Neural crest cell (in vitro differentiated cells): ENCODE results near the gene SEMA3E. TPM values are rescaled to one million over a fixed set of nuclear protein-coding genes. Genes with fewer than 3 reads are reported as not detected.

Source experiments
- DNase-seq: peaks from one replicate; pipeline ENCODE4 v3.0.0; 2021; ENCODE audit warnings: low read depth, mixed read lengths, low spot score
- H3K27ac Mint-ChIP-seq: one replicate; pipeline ENCODE4 v1.8.0; 2021; ENCODE audit warnings: mild to moderate bottlenecking, mixed read lengths; ENCODE audit not compliant: unreplicated experiment
- H3K27me3 Mint-ChIP-seq: 2 replicates; pipeline ENCODE4 v1.8.0; 2021; ENCODE audit warnings: low read depth, mild to moderate bottlenecking, mixed read lengths
- H3K36me3 Mint-ChIP-seq: 2 replicates; pipeline ENCODE4 v1.8.0; 2021; ENCODE audit warnings: low read depth, mild to moderate bottlenecking, mixed read lengths
- H3K4me1 Mint-ChIP-seq: 2 replicates; pipeline ENCODE4 v1.8.0; 2021; ENCODE audit warnings: mixed read lengths
- H3K4me3 Mint-ChIP-seq: one replicate; pipeline ENCODE4 v1.8.0; 2021; ENCODE audit warnings: mild to moderate bottlenecking, mixed read lengths
- H3K9me3 Mint-ChIP-seq: 2 replicates; pipeline ENCODE4 v1.8.0; 2021; ENCODE audit warnings: mixed read lengths
- total RNA-seq: library from RNA; stranded (reverse); gene quantifications from 2 replicates; pipeline ENCODE4 v1.2.1, GENCODE V29; 2021
- TF ChIP-seq, protein P1 (sequence below): fragments of 200-600 bp; sonication (generic); conservative IDR thresholded peaks from 2 replicates; pipeline ENCODE4 v1.5.0; 2021; ENCODE audit warnings: antibody characterized with exemption, mild to moderate bottlenecking

Gene SEMA3E
- total RNA-seq, 1 donor from 2014 or later = 0.09 TPM

DNA sequence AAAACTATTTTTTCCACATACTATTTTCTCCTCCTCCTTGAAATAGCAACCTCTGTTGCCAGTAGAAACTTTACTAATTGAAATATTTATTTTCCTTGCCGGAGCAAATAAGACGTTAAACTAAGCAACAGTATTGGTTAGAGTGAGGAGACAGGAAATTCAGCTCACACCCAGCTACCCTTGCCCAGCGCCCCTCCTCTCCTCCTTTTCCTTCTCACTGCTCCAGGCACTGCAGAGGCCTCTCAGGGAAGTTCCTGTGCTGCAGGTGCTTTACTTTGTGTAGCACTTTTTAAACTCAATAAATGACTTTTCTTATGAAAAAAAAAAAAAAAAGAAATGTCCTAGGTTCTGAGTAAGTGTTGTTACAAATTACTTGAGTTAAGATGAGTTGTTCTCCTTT lies 134.0 kb downstream of the SEMA3E start:
- DNase-seq = no peak

DNA sequence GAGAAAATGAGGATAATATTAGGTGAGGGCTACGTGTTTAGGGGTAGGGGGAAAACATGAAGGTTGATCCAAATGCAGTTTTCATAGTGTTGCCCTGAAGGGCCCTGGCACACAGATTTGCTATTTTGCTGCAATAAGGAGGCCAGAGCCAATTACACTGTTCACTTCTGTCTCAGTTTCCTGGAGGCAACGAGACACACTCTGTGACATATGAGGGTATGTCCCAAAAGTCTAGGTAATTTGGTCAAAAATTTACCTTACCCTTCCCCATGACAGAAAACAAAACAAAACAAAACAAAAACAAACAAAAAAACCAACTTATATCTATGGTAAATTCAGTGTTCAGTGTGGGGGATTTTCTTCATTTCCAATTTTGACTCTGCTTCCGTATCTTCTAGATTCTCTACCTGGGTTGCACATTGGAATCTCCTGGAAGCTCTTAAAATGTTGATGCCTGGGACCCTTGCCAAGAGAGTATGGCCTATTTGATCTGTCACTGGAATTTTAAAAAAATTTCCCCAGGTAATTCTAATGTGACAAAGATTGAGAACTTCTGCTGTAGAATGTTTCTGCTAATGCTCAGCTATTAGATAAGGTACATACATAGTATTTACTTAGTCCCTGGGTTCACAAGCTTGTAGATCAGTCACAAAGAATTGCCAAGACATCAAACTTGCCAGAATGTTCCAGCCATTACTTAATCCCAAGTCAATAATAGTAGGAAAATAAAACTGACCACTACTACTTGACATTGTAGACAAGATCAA lies 139.5 kb downstream of the SEMA3E start:
- no peaks in the 10 kb centered on the region for H3K27me3 Mint-ChIP-seq
- TF ChIP-seq, protein P1, sequence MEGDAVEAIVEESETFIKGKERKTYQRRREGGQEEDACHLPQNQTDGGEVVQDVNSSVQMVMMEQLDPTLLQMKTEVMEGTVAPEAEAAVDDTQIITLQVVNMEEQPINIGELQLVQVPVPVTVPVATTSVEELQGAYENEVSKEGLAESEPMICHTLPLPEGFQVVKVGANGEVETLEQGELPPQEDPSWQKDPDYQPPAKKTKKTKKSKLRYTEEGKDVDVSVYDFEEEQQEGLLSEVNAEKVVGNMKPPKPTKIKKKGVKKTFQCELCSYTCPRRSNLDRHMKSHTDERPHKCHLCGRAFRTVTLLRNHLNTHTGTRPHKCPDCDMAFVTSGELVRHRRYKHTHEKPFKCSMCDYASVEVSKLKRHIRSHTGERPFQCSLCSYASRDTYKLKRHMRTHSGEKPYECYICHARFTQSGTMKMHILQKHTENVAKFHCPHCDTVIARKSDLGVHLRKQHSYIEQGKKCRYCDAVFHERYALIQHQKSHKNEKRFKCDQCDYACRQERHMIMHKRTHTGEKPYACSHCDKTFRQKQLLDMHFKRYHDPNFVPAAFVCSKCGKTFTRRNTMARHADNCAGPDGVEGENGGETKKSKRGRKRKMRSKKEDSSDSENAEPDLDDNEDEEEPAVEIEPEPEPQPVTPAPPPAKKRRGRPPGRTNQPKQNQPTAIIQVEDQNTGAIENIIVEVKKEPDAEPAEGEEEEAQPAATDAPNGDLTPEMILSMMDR = no peak

More for the DNA sequence above, 134.0 kb downstream of the SEMA3E start:
- H3K4me1 Mint-ChIP-seq = peaks cover 9% of the 10 kb centered on the region
- H3K36me3 Mint-ChIP-seq = no peaks in the 10 kb centered on the region
- no peaks in the 10 kb centered on the region for H3K27me3 Mint-ChIP-seq
- TF ChIP-seq, protein P1 = no peak
- no peak overlapping the region for H3K27ac Mint-ChIP-seq
- peaks cover 4% of the 10 kb centered on the region for H3K9me3 Mint-ChIP-seq
- no peak overlapping the region for H3K4me3 Mint-ChIP-seq

DNA sequence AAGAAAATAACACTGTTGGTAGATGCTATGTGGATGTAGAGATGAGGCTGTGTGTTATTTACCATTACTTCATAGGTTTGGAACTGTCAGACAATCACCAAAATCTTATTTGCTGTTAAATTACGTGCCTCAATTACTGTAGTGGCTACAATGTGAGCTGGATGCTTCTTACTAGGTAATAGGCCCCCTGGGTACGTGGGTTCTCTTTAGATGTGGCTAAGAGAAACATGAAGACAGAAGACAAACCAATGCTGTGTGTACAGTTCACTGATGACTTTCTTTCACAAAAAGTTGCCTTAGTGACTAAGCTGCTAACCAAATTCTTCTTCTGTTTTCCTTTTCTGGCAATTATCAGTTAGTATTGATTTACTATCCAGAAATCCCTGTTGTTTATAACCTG lies 144.6 kb downstream of the SEMA3E start:
- no peak overlapping the region for H3K27ac Mint-ChIP-seq
- no peaks in the 10 kb centered on the region for H3K4me1 Mint-ChIP-seq
- no peaks in the 10 kb centered on the region for H3K36me3 Mint-ChIP-seq
- no peak overlapping the region for H3K4me3 Mint-ChIP-seq
- H3K9me3 Mint-ChIP-seq = no peaks in the 10 kb centered on the region
- TF ChIP-seq, protein P1 = no peak
- H3K27me3 Mint-ChIP-seq = no peaks in the 10 kb centered on the region
- no peak for DNase-seq

More for the DNA sequence above, 139.5 kb downstream of the SEMA3E start:
- no peak for DNase-seq
- no peak overlapping the region for H3K4me3 Mint-ChIP-seq
- H3K9me3 Mint-ChIP-seq = peaks cover 4% of the 10 kb centered on the region
- no peaks in the 10 kb centered on the region for H3K36me3 Mint-ChIP-seq
- no peaks in the 10 kb centered on the region for H3K4me1 Mint-ChIP-seq
- no peak overlapping the region for H3K27ac Mint-ChIP-seq

DNA sequence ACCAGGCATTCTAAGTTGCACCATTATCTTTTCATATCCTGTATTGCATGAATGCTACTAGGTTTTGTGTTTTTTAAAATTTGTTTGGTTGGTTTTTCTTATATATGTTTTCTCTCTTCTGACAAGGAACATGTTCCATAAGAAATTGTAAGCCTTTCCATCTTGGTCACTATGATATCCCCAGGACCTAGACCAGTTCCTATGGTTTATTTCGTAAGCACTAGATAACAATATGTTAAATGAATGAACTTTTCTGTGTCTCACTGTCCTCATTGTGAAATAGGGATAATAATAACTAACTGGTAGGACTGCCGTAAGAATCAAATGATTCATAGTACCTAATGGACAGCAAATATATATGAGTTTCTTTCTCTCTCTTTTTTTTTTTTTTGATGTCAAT lies 146.3 kb downstream of the SEMA3E start:
- TF ChIP-seq, protein P1 = no peak
- H3K27me3 Mint-ChIP-seq = no peaks in the 10 kb centered on the region
- H3K4me1 Mint-ChIP-seq = no peaks in the 10 kb centered on the region
- H3K27ac Mint-ChIP-seq = no peak overlapping the region
- no peak for DNase-seq
- H3K9me3 Mint-ChIP-seq = no peaks in the 10 kb centered on the region
- H3K4me3 Mint-ChIP-seq = no peak overlapping the region
- H3K36me3 Mint-ChIP-seq = no peaks in the 10 kb centered on the region

DNA sequence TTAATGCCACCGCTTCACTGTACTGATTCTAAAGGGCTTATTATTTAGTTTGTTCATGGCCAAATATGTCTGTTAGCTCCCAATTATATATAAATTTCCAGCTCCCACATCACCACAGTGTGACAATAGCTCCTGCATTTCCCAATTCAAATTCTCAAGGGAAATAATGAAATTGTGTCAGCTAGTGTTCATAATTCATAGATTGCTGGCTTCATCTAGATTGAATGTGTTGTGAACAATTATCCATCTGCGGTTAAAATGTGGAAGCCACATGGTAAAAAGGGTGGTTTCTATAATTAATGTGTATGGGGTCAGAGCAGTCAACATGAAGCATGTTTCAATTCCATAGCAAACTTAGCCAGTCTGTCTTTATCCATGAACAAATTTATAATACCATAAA lies 154.3 kb downstream of the SEMA3E start:
- H3K4me1 Mint-ChIP-seq = no peaks in the 10 kb centered on the region
- H3K9me3 Mint-ChIP-seq = no peaks in the 10 kb centered on the region
- no peaks in the 10 kb centered on the region for H3K36me3 Mint-ChIP-seq
- no peaks in the 10 kb centered on the region for H3K27me3 Mint-ChIP-seq
- no peak overlapping the region for H3K4me3 Mint-ChIP-seq
- TF ChIP-seq, protein P1 = no peak
- no peak for DNase-seq
- H3K27ac Mint-ChIP-seq = no peak overlapping the region
